Activated T-cell treated with anti-CD3 and anti-CD28 coated beads, Interleukin-2, amount 50 U/mL, for 24 hours (primary cell): ENCODE measurements around the gene COQ8A.

Experiments used
- DNase-seq: peaks from one replicate; pipeline ENCODE4 v3.0.0-alpha.2; 2020
- H3K27ac Mint-ChIP-seq: 2 replicates; pipeline ENCODE4 v1.8.0; 2020; ENCODE audit warnings: mild to moderate bottlenecking, mixed read lengths
- H3K27me3 Mint-ChIP-seq: 2 replicates; pipeline ENCODE4 v1.8.0; 2020; ENCODE audit warnings: mixed read lengths
- H3K36me3 Mint-ChIP-seq: 2 replicates; pipeline ENCODE4 v1.8.0; 2020; ENCODE audit warnings: low read depth, mixed read lengths
- H3K4me1 Mint-ChIP-seq: 2 replicates; pipeline ENCODE4 v1.8.0; 2020; ENCODE audit warnings: low read depth, mixed read lengths
- H3K4me3 Mint-ChIP-seq: 2 replicates; pipeline ENCODE4 v1.8.0; 2020; ENCODE audit warnings: mild to moderate bottlenecking, moderate library complexity, mixed read lengths
- H3K9me3 Mint-ChIP-seq: 2 replicates; pipeline ENCODE4 v1.8.0; 2020; ENCODE audit warnings: mixed read lengths

The COQ8A gene

DNA sequence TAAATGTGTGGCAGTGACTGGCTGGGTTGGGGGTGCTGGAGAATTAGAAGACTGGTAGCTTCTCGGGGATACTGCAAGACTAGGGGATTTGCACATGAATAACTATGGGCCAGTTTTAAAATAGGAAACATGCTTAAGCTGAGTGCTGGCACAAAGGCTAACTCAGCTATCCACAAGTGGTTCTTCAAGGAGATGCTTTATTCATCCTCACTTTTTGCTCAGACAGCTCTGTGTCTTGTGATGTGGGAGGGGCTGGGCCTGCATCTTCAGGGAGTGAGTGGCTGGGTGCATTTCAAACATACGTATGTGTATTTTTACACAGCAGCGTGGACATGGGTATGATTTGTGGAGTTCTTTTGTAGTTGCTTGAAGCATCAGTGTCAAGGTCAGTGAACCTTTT is 2.3 kb downstream of the COQ8A start:
- Mint-ChIP-seq H3K4me3 (no peak overlapping the region), H3K36me3 (peaks cover 7% of the 10 kb centered on the region), H3K9me3 (no peaks in the 10 kb centered on the region), H3K27ac (no peak overlapping the region), H3K27me3 (no peaks in the 10 kb centered on the region), H3K4me1 (peaks cover 77% of the 10 kb centered on the region)
- no peak for DNase-seq

DNA sequence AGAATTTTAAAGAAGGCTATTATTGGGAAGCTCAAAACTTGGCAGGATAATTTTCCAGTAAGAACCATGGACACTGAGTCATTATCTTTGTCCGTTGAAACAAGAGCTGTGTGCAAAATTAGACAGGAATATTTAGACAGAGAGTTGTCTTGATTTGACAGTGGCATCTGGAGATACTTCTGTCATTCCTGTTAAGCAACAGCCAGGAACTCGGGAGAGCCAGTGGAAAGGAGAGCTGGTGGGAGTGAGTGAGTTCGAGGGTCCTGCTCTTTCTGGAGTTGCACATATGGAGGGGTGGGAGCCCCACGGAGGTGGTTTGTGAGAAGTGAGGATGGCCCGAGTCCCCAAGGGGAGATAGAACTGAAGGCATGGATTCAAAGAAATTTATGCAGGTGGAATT is 3.1 kb downstream of the COQ8A start:
- Mint-ChIP-seq H3K27ac (no peak overlapping the region), H3K9me3 (peaks cover under 1% of the 10 kb centered on the region), H3K27me3 (no peaks in the 10 kb centered on the region), H3K4me1 (peaks cover 75% of the 10 kb centered on the region), H3K36me3 (peaks cover 7% of the 10 kb centered on the region), H3K4me3 (no peak overlapping the region)
- DNase-seq, result no peak

DNA sequence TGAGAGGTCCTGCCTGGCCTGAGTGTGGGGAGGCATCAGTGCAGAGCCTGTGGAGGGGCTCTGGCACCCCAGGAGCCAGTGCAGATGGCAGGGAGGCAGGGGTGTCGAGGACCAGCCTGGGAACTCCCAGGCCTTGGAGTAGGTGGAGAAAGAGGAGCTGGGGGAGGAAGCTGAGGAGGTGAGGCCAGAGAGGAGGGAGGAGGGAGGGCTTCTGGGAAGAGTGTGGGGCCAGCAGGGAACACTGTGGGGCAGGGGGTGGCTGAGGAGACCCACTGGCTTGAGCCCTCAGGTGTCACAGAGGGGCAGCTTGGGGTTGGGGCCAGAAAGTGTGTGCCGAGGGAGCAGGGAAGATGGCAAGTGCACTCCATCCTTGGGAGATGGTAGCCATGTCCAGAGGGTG is 3.8 kb downstream of the COQ8A start:
- Mint-ChIP-seq H3K36me3 (peaks cover 12% of the 10 kb centered on the region), H3K27me3 (no peaks in the 10 kb centered on the region), H3K4me1 (peaks cover 73% of the 10 kb centered on the region), H3K27ac (peak overlapping the region; percentile 28), H3K9me3 (peaks cover 5% of the 10 kb centered on the region), H3K4me3 (no peak overlapping the region)
- DNase-seq, result no peak

DNA sequence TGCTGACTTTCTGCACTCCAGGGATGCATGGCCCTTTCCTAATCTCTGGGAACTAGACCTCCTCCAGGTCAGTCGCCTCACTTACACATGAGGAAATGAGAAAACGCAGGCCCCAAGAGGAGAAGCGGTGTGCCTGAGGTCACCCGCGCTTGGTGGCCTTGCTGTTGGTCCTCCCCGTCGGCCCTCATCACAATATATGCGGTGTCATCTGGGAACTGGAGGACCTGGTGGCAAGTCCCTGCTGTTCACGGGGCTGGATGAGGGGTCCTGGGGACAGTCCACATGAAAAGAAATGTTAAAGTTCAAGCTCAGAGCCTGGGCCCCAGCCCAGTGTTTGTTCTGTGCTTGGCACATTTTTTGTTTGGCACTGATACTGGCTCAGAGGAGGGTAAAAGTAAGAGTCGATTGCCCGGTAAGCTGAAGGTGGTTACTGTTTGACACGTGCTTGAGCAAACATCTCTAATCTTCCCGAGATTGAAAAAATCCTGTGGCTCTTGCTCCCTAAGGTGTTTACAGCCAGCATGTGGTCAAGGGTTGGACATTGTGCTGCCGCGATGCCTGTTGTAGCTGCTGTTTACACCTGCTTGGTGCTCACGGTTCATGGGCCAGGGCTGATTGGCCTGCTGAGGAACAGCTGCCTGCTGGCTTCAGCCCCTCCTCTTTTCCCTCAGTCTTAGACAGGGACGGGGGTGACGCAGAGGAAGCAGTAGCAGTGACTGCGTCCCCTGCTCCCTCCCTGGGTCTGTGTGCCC is 5.2 kb downstream of the COQ8A start:
- DNase-seq, result no peak
- peaks cover 5% of the 10 kb centered on the region for H3K9me3 Mint-ChIP-seq
- H3K4me3 Mint-ChIP-seq, result no peak overlapping the region
- peaks cover 76% of the 10 kb centered on the region for H3K4me1 Mint-ChIP-seq
- H3K36me3 Mint-ChIP-seq, result peaks cover 19% of the 10 kb centered on the region
- H3K27me3 Mint-ChIP-seq, result no peaks in the 10 kb centered on the region
- H3K27ac Mint-ChIP-seq, result no peak overlapping the region

DNA sequence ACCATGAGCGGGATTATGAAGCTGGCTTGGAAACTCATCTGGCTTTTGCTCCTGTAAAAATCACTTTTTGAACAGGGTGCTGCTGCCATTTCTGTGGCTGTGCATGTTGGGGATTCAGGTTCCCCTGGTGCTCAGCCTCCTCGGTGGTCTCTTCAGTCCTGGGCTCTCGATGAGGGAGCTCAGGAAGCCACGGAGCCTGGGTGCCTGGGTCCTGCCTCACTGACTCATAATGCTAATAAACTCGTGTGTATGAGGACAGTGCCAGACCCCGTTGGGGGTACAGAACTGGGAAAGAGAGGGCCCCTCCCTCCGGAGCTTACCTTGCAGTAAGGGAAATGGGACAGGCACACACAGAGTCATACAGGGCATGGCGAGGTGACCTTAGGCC is 5.8 kb downstream of the COQ8A start:
- H3K27ac Mint-ChIP-seq, result peak overlapping the region; percentile 26
- no peaks in the 10 kb centered on the region for H3K27me3 Mint-ChIP-seq
- H3K9me3 Mint-ChIP-seq, result peaks cover 5% of the 10 kb centered on the region
- no peak for DNase-seq
- H3K4me1 Mint-ChIP-seq, result peaks cover 74% of the 10 kb centered on the region
- peaks cover 16% of the 10 kb centered on the region for H3K36me3 Mint-ChIP-seq
- H3K4me3 Mint-ChIP-seq, result no peak overlapping the region

DNA sequence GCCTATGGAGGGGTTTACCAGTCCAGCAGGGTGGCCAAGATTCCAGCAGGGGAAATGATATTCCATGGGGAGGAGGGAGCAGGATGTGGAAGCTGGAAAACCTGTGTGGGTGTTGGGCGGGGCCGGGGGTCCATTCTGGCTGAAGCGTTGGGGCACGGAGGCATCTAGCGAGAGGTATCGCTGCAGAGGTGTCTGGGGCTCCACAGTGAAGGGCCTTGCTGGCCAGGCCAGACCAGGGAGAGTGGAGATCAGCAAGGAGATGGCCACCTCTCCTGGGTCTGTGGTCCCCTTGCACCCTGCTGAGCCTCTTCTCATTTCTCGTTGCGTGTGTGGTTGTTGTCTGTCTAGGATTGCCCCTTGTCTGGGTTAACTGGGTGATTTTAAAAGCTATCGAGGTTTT is 6.2 kb downstream of the COQ8A start:
- peaks cover 5% of the 10 kb centered on the region for H3K9me3 Mint-ChIP-seq
- H3K27me3 Mint-ChIP-seq, result no peaks in the 10 kb centered on the region
- peaks cover 16% of the 10 kb centered on the region for H3K36me3 Mint-ChIP-seq
- DNase-seq, result no peak
- peaks cover 73% of the 10 kb centered on the region for H3K4me1 Mint-ChIP-seq
- no peak overlapping the region for H3K4me3 Mint-ChIP-seq
- H3K27ac Mint-ChIP-seq, result no peak overlapping the region

DNA sequence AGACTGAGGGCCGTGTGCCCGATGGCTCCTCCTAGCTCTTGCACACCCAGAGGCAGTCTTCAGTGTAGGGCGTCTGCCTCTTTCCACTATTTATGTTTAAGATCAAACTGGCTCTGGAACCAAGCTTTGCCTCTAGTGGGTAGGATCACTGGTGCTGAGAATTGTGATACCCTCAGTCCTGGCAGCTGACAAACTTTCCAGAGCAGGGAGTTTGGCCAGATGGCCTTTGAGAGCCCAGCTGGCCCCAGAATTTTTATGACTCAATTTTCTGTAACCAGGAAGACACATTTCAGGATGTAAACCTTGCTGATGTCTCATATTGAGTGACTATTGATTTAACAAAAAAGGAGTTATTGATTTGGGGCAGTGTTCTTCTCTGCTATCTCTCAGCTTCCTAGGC is 6.7 kb downstream of the COQ8A start:
- Mint-ChIP-seq H3K4me3 (no peak overlapping the region), H3K27me3 (no peaks in the 10 kb centered on the region), H3K9me3 (peaks cover 5% of the 10 kb centered on the region), H3K4me1 (peaks cover 74% of the 10 kb centered on the region), H3K27ac (no peak overlapping the region), H3K36me3 (peaks cover 16% of the 10 kb centered on the region)
- DNase-seq, result no peak

DNA sequence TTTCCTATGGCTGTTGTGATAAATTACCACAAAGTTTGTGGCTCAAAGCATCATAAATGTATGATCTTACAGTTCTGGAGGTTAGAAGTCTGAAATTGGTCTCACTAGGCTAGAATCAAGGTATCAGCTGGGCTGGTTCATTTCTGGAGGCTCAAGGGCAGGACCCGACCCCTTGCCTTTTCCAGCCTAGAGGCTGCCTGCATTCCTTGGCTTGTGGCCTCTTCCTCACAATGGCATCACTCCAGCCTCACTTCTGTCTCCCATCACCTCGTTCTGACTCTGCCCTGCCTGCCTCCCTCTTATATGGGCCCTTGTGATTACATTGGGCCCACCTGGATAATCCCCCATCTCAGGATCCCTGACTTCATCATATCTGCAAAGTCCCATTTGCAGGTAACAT is 8.0 kb downstream of the COQ8A start:
- peaks cover 64% of the 10 kb centered on the region for H3K4me1 Mint-ChIP-seq
- peaks cover 16% of the 10 kb centered on the region for H3K36me3 Mint-ChIP-seq
- no peak for DNase-seq
- peaks cover 5% of the 10 kb centered on the region for H3K9me3 Mint-ChIP-seq
- H3K27ac Mint-ChIP-seq, result no peak overlapping the region
- H3K4me3 Mint-ChIP-seq, result no peak overlapping the region
- no peaks in the 10 kb centered on the region for H3K27me3 Mint-ChIP-seq

DNA sequence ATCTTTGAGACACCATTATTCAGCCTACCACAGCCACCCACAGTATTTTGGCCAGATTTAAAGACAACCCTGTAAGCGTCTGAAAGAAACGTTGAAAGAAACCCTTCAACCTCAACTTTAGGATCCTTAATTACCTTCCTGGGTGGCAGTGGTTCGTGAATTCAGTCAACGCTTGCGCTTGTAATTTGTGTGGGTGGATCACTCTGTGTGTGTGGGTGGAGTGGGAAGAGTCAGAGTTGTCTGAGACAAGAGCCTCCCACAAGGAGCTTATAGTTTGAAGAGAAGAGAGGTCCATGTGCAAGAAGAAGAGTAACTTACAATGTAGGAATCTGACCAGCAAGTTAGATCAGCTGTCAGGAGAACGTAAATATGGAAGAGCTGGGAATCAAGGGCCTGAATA is 8.4 kb downstream of the COQ8A start:
- Mint-ChIP-seq H3K4me1 (peaks cover 63% of the 10 kb centered on the region), H3K9me3 (peaks cover 5% of the 10 kb centered on the region), H3K27ac (no peak overlapping the region), H3K36me3 (peaks cover 16% of the 10 kb centered on the region), H3K27me3 (no peaks in the 10 kb centered on the region), H3K4me3 (no peak overlapping the region)
- DNase-seq, result no peak

DNA sequence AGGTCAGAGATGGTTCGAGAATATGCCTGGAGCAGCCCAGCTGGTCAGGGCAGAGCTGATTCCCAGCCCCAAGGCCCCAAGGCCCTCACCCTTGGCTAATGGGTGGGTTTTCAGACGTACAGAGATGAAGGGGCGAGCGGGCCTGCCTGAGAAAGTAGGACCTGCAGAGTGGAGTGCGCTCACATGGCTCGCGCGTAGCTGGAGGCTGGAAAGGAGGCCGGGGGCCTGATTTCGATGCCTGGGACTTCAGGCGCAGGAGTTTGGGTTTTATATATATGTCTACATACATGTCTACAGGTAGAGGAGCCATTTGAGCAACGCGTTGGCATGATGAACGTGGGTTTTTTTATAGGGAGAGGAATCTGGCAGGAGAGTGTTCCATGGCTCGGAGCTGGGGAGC is 8.9 kb downstream of the COQ8A start:
- Mint-ChIP-seq H3K27me3 (no peaks in the 10 kb centered on the region), H3K9me3 (peaks cover 5% of the 10 kb centered on the region), H3K4me1 (peaks cover 60% of the 10 kb centered on the region), H3K27ac (no peak overlapping the region), H3K36me3 (peaks cover 16% of the 10 kb centered on the region), H3K4me3 (no peak overlapping the region)
- no peak for DNase-seq

DNA sequence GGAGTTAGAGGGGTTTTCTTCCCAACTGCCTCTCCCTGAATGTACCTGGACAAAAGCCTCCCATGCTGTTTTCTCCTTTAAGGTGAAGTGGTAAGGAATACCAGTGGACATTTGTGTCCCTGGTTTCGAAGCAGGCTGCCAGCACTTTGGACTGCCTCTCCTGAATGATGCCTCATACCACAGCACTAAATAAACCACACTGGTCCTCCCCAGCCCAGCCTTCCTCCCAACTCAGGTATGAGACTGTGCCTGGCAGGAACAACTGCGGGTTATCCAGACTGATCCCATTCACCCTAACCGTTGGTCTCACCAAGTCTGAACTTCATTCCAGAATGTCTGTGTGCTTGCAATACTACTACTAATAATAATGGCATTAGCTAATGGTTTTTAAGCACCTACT is 9.3 kb downstream of the COQ8A start:
- peaks cover 58% of the 10 kb centered on the region for H3K4me1 Mint-ChIP-seq
- peaks cover 5% of the 10 kb centered on the region for H3K9me3 Mint-ChIP-seq
- peaks cover 16% of the 10 kb centered on the region for H3K36me3 Mint-ChIP-seq
- H3K27ac Mint-ChIP-seq, result no peak overlapping the region
- no peak for DNase-seq
- no peaks in the 10 kb centered on the region for H3K27me3 Mint-ChIP-seq
- H3K4me3 Mint-ChIP-seq, result no peak overlapping the region

DNA sequence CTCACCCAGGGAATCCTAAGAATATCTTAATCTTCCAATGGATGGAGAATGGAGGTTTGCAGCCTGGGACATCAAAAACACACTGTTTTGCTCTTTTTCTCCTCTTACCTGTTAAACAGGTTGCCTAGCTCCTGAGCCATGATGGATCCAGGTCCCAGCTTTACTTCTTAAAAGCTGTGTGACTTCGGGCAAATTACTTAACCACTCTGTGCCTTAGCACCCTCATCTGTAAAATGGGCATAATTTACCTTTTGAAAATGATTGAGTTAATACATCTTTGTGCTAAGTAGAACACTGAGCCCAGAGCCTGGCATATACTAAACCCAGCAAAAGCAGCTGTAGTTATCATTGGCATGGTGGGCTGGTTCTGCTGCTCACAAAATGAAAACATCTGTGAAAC is 10.2 kb downstream of the COQ8A start:
- Mint-ChIP-seq H3K9me3 (peaks cover 5% of the 10 kb centered on the region), H3K4me3 (no peak overlapping the region), H3K27ac (no peak overlapping the region), H3K36me3 (peaks cover 14% of the 10 kb centered on the region), H3K27me3 (no peaks in the 10 kb centered on the region), H3K4me1 (peaks cover 53% of the 10 kb centered on the region)
- DNase-seq, result no peak

DNA sequence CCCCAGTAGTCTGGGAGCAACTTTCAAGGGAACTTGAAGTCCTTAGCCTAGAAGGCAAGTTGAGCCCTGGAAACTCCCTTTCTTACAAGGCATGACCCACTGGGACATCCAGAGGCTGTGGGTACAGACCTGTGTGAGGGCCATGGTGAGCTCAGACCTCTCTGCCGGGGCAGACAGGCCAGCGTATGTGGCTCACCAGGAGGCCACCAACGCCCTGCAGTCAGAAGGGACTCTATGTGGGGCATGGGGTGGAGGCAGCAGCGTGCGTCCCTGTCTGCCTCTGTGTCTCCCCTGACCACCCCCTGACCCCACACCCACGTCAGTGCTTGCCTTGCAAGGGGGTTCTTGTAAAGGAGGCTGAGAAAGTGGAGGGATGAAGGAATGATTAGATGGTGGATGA is 10.8 kb downstream of the COQ8A start:
- no peak for DNase-seq
- Mint-ChIP-seq H3K4me3 (no peak overlapping the region), H3K36me3 (peaks cover 14% of the 10 kb centered on the region), H3K27ac (peak overlapping the region; percentile 68), H3K27me3 (no peaks in the 10 kb centered on the region), H3K4me1 (peaks cover 49% of the 10 kb centered on the region), H3K9me3 (peaks cover 5% of the 10 kb centered on the region)

DNA sequence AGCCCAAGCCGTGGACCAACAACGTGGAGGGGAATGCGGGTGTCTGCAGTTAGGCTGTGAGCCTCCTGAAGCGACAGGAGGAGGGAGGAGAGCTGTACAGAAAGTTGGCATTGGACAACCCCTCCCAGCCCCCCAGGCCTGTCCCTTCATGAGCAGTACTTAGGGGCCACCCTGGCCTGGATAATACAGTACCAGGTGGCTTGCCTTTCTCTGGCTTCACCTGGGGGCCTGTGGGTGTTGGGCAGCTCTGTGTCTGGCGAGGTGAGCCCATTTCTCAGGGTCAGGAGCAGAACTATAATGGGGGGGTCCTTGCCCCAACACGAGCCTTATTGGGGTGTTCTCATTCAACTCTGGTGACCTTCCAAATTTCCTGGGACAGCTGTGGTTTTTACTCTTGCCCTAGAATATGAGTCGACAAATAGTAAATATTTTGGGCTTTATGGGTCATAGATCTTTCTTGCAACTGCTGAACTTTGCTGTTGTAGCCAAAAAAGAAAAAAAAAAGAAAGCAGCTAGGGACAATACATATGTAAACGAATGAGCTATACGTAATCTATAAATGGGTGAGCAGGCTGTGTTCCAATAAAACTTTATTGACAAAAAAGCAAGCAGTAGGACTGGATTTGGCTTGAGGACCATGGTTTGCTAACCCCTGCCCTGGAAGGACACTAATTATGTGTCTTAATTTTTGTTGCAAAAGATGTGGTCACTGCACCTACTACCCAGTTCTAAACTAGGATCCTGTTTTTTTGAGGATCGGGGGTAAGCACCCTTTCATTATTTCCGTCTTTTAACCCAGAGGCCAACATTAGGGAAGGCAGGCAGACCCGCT is 11.4 kb downstream of the COQ8A start:
- Mint-ChIP-seq H3K27ac (peak overlapping the region; percentile 68), H3K4me1 (peaks cover 42% of the 10 kb centered on the region)

DNA sequence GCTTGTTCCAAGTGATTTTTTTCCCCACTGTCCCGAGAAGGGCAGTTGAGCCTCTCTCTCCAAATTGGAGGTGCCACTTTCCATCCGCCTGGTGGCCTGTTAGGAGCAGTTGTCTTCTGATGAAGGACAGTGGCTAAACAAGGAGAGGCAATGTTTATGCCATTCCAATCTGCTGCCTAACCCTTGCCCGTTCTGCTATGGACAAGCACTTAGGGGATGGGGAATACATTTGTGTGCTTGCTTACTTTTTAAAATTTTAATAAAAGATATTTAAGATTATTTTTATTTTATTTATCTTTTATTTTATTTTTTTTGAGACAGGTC is 12.0 kb downstream of the COQ8A start:
- H3K27me3 Mint-ChIP-seq, result no peaks in the 10 kb centered on the region
- DNase-seq, result no peak
- peaks cover 5% of the 10 kb centered on the region for H3K9me3 Mint-ChIP-seq
- peaks cover 14% of the 10 kb centered on the region for H3K36me3 Mint-ChIP-seq
- H3K27ac Mint-ChIP-seq, result no peak overlapping the region
- no peak overlapping the region for H3K4me3 Mint-ChIP-seq
- H3K4me1 Mint-ChIP-seq, result peaks cover 37% of the 10 kb centered on the region

More for the DNA sequence above, 11.4 kb downstream of the COQ8A start:
- no peak for DNase-seq
- peaks cover 5% of the 10 kb centered on the region for H3K9me3 Mint-ChIP-seq
- peaks cover 14% of the 10 kb centered on the region for H3K36me3 Mint-ChIP-seq
- H3K4me3 Mint-ChIP-seq, result no peak overlapping the region
- H3K27me3 Mint-ChIP-seq, result no peaks in the 10 kb centered on the region
